LoVo (cell line): ENCODE measurements around the gene LYST.
"Not testable (repeated sequence)": the region's sequence is repeated elsewhere in the genome, so short reads cannot be mapped to it uniquely, and the experiment has no call there.

Experiments used
- DNase-seq: peaks from one replicate; pipeline ENCODE4 v3.0.0-alpha.2; 2016; ENCODE audit warnings: low spot score

Gene LYST

DNA sequence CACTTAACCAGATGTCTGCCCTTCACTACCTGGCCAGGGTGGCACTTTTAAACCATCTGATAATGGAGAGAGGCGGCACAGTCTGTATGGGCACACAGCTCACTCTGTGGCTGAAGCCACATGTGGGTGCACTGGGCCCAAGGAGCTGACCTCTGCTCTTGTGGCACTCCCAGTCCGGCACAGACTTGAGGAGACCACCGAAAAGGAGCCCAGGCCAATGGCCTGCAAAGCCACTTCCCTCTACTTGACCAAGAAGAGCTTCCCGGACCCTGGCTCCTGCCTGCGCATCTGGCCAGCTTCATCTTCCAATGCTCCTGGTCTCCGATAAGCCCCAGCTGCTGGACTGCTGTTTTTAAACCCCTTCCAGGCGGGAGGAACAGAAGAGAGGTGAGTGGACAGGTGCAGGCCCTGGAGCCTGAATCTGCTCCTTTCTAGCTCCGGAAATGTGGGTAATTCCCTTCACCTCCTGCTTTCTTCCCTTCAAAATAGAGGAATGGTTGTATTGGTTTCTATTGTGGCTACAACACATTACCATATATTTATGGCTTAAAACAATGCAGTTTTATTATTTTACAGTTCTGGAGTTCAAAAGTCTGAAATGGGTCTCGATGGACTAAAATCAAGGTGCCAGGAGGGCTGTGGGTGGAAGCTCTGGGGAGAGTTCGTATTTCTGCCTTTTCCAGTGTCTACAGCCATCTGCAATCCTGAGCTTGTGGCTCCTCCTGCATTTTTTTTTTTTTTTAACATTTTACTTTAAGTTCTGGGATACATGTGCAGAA lies 228.8 kb downstream of the LYST start:
- no peak for DNase-seq

DNA sequence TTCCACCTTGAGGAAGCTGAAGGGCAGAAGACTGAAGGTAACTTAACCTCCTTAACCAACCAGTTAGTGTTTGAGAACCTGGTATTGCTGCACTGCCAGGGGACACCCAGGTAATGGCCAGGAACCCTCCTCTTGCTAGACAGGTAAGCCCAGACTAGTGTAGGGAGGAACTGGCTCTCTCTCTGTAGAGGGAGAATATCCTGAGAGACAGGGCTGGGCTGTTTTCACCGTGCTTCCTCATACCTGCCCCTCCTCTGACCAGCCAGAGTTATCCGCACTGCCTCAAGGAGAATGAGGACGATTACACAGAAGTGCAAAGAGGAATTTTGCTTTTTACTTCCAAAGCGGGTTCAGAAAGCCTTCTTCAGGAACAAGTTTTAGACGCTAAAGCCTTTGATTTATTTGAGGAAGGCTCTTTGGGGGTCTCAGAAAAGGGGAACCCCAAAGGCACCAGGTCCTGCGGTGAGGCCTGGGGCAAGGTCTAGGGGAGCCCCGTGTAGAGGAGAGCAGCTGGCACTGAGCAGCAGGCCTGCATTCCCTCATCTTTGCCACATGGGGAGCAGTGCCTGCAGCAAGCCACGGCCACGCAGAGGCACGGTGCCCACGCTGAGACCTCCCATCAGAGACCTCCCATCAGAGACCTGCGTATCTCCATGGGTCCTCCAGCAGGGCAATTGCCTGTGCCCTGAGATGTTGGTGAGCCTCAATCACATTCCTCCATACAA lies 230.6 kb downstream of the LYST start:
- DNase-seq = no peak

DNA sequence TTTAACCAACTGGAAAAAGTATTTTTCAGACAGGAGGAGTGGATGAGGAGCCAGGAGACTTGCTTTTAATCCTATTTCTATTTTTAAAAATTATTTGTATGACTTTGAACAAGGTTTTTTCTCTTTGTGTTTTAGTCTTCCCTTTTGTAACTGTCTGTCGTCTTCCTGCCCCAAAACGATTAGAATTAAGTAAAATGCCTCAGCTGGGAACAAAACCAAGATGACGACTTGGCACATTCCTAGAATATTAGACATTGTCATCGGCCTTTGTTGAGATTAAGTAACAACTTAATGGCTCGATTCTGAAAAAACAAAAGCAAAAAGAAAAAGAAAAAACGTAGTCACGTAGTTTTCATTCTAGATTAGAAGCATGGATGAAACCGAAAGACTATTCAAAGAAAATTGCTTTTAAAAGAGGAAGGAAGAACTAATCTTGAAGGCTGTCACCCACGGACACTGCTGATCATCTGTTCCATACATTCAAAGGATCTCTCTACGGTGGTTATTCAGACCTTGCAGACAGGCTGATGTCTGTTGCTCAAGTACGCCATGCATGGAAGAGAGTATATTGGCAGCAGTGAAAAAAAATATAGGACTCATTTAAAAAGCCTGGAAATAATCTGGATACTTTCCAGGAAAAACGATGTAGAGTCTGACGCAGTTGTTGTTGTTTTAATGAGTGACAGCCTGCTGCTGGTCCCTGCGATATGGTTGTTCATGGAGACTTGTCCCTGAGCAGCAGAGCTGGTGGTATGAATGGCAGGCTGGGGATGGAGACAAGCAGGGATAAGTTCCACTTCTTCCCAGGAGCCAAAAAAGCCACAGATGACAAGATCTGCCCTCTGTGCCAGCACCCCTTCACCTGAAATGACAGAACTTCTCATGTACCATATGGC lies 234.0 kb downstream of the LYST start:
- no peak for DNase-seq

DNA sequence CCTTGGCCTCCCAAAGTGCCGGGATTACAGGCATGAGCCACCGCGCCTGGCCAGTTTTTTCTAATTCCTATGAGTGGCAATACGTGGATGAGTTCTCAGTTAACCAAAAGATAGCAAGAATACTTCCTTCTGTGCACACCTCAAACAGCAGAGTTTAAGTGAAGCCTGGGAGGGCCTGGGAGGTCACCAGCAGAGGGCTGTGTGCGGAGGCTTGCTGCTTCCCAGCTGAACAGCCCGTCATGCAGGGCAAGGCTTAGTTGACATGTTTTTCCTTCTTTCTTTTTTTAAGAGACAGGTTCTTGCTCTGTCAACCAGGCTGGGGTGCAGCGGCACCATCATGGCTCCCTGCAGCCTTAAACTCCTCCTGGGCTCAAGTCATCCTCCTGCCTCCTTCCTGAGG lies 234.9 kb downstream of the LYST start:
- no peak for DNase-seq

DNA sequence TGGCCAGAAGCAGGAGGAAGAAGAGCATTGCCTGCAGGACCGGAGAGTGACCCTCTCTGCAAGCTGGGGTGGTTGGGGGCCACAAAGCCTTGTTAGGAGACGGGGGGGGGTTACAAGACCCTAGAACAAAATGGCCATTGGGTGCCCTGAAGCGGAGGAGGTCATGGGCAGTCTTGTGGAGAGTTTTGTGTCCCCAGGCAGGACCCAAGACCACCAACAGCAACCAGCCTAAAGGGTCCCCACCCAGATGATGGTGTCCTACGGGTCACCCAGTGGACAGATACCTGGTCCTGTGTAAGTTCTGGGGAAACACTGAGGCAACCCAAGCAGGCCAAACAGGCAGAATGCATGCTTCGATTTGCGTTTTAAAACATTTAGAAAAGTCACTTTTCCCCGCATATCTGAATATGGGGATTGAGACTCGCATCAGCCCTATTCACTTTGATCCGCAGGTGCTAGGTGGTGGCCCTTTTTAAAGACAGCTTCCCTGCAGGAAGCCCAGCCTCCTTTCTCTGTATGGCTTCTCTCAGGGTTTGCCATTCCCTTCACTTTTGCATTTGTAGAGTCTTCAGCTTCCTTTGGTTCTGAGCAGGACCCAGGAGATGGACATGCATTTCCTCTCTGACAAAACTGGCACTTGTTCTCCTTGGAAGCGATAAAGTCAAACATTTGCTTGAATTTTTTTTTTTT lies 238.2 kb downstream of the LYST start:
- DNase-seq = no peak

DNA sequence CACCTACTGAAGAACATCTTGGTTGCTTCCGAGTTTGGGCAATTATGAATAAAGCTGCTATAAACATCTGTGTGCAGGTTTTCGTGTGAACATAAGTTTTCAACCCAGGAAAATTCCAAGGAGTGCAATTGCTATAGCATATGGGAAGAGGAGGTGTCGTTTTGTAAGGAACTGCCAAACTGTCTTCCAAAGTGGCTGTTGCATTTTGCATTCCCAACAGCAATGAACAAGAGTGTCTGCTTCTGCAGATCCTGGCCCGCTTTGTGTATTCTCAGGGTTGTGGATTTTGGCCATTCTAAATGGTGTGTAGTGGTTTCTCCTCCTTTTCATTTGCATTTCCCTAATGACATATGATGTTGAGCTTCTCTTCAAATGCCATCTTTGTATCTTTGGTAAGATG lies 240.9 kb downstream of the LYST start:
- DNase-seq = no peak

DNA sequence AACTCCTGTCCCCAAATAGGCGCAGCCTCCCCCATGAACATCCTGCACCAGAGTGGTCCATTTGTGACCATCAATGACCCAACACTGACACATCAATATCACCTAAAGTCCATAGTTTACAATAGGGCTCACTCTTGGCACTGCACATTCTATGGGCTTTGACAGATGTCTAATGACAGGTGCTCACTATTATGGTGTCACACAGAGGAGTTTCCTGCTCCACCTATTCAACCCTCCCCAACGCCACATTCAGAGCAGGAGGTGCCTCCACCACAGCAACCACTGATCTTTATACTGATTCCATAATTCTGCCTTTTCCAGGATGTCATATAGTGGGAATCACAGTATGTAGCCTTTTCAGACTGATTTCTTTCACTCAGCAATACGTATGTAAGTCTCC lies 241.4 kb downstream of the LYST start:
- no peak for DNase-seq

DNA sequence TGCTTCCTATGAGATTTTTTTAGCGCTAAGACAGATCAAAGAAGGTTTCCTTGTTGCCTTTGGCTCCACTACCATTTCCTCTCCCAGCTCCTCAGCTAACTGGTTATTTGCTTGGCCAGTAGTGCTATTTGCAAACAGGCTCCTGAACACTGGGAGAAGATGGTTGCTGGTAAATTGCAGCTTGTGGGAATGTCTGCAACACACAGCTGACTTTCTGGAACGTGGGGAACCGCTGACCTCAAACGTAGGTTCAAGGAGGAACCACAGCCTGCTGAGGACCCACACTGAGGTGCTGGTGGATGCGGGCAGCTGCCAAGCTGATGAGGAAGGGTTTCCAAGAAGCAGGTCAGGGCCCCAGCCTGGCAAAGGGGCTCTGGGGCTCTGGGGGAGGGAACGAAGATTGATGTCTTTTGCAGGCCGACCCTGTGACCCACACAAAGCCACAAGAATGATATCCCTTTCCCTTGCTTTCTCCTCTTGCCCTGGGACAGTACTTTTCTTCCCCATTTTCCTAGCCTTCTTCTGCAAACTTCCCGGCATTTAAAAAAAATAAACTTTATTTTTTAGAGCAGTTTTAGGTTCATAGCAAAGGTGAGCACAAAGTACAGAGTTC lies 241.9 kb downstream of the LYST start:
- DNase-seq = no peak

DNA sequence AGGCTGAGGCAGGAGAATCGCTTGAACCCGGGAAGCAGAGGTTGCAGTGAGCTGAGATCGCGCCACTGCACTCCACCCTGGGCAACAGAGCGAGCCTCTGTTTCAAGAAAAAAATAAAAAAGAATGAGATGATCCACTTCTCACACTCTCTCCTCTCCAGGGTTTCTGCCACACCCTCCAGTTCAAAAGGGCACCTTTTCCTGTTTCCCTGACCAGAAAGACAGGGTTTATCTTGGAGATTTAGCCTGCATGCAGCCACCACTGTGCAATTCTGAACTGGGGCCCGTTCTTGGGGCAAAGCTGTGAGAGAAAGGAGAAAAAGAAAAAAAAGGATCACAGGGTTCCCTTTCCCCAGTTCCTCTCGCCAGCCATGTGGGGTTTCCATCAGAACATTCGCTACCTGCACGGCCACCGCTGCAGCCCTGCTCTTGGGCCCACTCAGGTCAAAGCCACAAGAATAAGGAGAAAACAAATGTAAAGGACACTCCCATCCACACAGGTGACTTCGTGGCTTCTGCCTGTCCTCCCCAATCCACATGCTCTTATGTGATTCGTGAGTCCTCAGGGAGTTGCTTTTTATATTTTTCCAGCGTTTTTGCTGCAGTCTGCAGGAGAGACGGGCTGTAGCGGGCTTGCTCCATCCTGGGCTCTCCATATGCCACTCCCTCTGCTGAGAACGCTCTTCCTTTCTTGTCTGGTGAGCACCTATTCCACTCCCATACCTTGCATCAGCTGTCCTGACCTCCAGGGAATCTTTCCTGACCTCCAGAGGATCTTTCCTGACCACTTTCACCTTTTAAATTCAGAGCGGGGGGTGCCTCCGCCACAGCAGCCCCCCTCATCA lies 243.5 kb downstream of the LYST start:
- no peak for DNase-seq

DNA sequence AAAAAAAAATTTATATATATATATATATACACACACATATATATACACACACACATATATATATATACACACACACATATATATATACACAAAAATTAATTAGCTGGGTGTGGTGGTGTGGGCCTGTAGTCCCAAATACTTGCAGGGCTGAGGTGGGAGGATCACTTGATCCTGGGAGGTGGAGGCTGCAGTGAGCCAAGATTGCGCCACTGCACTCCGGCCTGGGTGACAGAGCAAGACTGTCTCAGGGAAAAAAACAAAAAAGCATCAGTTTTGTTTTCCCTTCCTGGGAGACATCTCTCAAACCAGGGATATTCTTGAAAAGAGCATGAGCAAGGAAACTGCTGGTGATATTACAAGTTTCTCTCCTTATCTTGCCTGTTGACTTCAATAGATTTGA lies 247.6 kb downstream of the LYST start:
- not testable (repeated sequence) for DNase-seq

DNA sequence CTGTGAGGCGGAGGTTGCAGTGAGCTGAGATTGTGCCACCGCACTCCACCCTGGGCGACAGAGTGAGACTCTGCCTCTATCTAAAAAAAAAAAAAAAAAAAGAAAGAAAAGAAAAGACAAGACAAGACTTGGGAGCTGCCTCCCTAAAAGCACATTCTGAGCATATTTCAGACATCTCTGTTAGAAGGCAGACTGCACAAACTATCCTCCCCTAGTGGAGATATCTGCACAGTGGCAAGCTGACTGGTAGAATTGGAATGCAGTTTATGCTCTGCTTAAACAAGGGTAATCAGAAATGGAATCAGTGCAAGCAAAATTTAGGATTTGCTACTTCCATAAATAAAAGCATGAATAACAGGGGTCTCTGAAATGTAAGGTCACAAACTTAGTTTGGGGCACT lies 248.9 kb downstream of the LYST start:
- no peak for DNase-seq

DNA sequence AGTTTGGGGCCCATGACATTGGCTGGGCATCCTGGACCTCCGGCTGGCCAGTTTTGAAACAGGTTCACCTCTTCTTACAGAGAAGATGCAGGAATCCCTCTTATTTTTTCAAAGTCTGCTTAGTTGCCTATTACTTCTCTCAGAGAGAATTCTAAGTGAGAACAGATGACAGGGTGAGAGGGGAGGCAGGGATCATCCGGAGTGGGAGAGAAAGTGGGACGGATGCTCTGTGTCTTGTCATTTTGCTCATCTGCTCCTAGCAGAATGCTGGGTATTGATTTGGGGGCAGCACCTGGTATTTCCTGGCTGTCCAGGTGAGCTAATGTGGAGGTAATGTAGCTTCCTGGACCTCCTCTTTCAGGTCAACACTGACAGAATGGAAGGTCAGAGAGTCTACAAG lies 249.6 kb downstream of the LYST start:
- DNase-seq = no peak

DNA sequence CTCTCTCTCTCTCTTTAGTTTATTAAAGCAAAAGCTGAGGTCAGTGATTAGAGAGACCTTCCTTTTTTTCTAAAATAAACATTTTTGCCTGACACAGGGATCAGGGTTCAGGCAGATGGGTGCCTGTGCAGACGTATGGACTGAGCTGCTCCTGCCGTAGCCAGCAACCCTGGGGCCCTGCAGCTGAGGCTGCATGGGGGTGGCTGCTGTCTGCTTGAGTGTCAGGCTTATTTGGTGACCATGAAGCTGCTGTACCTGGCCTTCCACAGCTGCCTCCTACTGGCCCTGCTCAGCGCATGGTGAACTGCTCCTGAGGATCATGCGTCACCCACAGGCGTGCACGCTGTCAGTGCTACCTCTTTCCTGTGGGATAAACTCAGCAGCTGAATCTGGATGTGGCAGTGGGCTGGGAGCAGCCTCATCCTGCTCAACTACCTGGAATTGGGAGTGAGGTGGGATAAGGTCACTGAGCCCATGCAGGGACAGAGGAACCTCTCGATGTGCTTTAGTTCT lies 252.2 kb downstream of the LYST start:
- DNase-seq = no peak

DNA sequence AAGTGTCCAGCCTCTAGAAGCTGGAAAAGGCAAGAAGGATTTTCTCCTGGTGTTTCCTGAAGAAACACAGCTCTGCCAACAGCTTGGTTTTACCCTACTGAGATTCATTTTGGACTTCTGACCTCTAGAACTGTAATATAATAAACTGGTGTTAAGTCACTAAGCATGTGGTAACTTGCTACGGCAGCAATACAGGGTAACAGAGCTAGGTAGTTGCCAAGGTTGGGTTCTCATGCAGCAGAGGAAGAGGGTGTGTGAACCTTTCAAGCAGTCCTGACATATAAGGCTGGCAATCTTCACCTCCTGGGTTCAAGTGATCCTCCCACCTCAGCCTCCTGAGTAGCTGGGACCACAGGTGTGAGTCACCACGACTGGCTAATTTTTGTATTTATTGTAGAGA lies 253.1 kb downstream of the LYST start:
- DNase-seq = no peak

DNA sequence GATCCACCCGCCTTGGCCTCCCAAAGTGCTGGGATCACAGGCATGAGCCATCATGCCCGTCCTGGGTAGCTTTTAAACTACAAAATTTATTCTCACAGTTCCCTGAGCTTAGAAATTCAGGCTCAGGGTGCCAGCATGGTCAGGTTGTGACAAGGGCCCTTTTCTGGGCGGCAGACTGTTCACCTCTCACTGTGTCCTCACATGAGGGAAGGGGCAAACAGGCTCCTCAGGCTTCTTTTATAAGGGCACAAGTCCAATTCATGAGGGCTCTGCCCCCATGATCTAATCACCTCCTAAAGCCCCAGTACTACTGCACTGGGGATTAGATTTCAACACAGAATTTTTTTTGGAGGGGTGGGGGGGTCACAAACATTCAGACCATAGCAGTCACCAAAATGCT lies 253.9 kb downstream of the LYST start:
- no peak for DNase-seq
